Measurements from ENCODE around the gene PDS5A.

DNA sequence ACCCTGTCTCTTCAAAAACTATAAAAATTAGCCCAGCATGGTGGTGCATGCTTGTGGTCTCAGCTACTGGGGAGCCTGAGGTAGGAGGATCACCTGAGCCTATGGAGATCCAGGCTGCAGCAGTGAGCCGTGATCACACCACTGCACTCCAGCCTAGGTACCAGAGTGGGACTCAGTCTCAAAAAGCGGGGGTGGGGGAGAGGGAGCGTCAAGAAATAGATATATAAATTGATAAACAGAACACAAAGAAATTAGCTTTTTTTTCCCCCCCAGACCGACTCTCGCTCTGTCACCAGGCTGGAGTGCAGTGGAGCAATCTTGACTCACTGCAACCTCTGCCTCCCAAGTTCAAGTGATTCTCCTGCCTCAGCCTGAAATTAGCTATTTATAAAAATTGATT is 14.1 kb downstream of the PDS5A start:
- TF ChIP-seq POLR2A (IDR thresholded peaks at IDR 0.05; ENCODE audit: low read length) (no peak), GATA1 (IDR thresholded peaks at IDR 0.05; ENCODE audit: low read depth, low read length) (no peak)

Measured in erythroblast (primary cell).